Suprapubic skin (tissue), 4 donors: Measurements from ENCODE around the gene DAAM2. TPM values are rescaled to one million over a fixed set of nuclear protein-coding genes. Genes with fewer than 3 reads are reported as not detected.

ENCODE experiments used
- DNase-seq, 2 donors: peaks; one replicate each; pipeline ENCODE4 v3.0.0-alpha.2; 2019; ENCODE audit warnings: low spot score in 2 of 2
- H3K27ac ChIP-seq: fragments of 200-600 bp; sonication (generic); one replicate; pipeline ENCODE4 v1.5.1; 2019
- H3K27me3 ChIP-seq: fragments of 200-600 bp; sonication (generic); one replicate; pipeline ENCODE4 v1.5.1; 2019
- H3K36me3 ChIP-seq: fragments of 200-600 bp; sonication (generic); one replicate; pipeline ENCODE4 v1.5.1; 2019
- H3K4me1 ChIP-seq: fragments of 200-600 bp; sonication (generic); one replicate; pipeline ENCODE4 v1.5.1; 2019
- H3K4me3 ChIP-seq: fragments of 200-600 bp; sonication (generic); one replicate; pipeline ENCODE4 v1.5.1; 2019; ENCODE audit warnings: mild to moderate bottlenecking
- H3K9me3 ChIP-seq: fragments of 200-600 bp; sonication (generic); one replicate; pipeline ENCODE4 v1.5.1; 2019
- CTCF ChIP-seq, 2 donors: fragments of 200-600 bp in 1 of 2; fragments of 450-650 bp in 1 of 2; sonication (generic) in 1 of 2; IDR thresholded peaks; one replicate each; pipeline ENCODE4 v1.5.1; 2016 to 2019; ENCODE audit warnings: antibody characterized with exemption in 2 of 2, mild to moderate bottlenecking in 1 of 2, moderate library complexity in 1 of 2
- EP300 ChIP-seq: sonication (generic); formaldehyde crosslinking; IDR thresholded peaks from one replicate; pipeline ENCODE4 v1.6.1; 2017; ENCODE audit warnings: antibody characterized with exemption
- POLR2A ChIP-seq, 2 donors: fragments of 450-650 bp; IDR thresholded peaks; one replicate each; pipeline ENCODE4 v1.6.1; 2017; ENCODE audit warnings: antibody characterized with exemption in 2 of 2, mild to moderate bottlenecking in 2 of 2, moderate library complexity in 2 of 2
- POLR2AphosphoS5 ChIP-seq, 3 donors: sonication (generic); formaldehyde crosslinking; IDR thresholded peaks; one replicate each; pipeline ENCODE4 v1.6.1; 2017; ENCODE audit warnings: antibody characterized with exemption in 3 of 3
- WGBS: methylation state at CpG from one replicate; pipeline ENCODE4 v1.1.5; 2018; 5-methylcytosine and 5-hydroxymethylcytosine counted together
- total RNA-seq, 4 donors: library from RNA; depleted of rRNA; stranded (reverse); fragments of >200 nt; gene quantifications; one replicate each; pipeline ENCODE4 v1.1.0, GENCODE V29; 2016

DAAM2 gene
- total RNA-seq, 4 donors from 2014 or later: 4.7 to 17.6 (median 9.9) TPM

DNA sequence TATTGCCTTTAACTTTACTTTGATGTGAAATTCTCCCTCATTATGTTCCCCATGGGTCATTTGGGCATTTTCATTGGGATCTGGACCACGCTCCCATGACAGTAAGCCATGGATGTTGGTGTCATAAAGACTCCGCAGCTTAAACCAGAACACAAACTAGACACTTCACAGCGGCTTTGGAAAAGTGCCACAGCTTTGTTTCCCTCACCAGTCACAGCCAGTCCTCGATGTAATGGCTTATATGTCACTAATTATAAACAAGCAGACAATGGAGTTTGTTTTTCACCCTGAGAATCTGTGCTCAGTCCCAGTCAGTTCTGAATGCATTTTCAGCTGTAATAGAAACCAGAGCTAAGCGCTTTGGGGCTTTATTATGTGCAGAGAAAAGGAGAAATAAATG, 23.2 kb upstream of the DAAM2 start:
- Histone ChIP-seq H3K27ac (no peak overlapping the region), H3K27me3 (no peaks in the 10 kb centered on the region), H3K36me3 (no peaks in the 10 kb centered on the region), H3K4me1 (no peaks in the 10 kb centered on the region), H3K4me3 (no peak overlapping the region), H3K9me3 (no peaks in the 10 kb centered on the region)
- no peak for DNase-seq
- no peak for TF ChIP-seq POLR2A (IDR thresholded peaks at IDR 0.05)
- no peak for TF ChIP-seq EP300
- WGBS: 78% methylated on average over 5 of the region's 5 CpGs

DNA sequence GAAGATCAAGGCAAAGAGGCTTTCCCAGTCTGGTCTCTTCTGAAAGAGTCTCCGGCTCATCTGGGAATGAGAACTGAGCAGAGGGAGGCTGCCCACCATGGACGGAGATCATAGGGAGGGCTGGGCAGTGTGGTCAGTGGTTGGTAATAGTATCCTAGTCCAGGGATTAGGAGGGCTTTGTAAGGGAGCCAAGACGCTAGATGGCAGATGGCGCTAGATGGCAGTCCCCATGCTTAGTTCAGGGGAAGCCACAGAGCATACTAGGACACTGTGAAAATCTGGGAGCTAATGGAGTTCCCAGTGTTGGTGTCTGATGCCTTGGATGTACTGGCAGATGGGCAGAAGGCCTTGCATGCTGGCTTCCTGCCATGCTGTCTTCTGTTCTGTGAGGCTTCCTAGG, 21.7 kb upstream of the DAAM2 start:
- Histone ChIP-seq H3K4me3 (no peak overlapping the region), H3K27me3 (no peaks in the 10 kb centered on the region), H3K9me3 (no peaks in the 10 kb centered on the region), H3K4me1 (no peaks in the 10 kb centered on the region), H3K36me3 (no peaks in the 10 kb centered on the region), H3K27ac (no peak overlapping the region)
- 91% methylated on average over 4 of the region's 4 CpGs for WGBS
- no peak for DNase-seq
- TF ChIP-seq EP300: no peak
- no peak for TF ChIP-seq POLR2A (IDR thresholded peaks at IDR 0.05)
- no peak for TF ChIP-seq CTCF (IDR thresholded peaks at IDR 0.05)
- TF ChIP-seq POLR2AphosphoS5 (IDR thresholded peaks at IDR 0.05): no peak

DNA sequence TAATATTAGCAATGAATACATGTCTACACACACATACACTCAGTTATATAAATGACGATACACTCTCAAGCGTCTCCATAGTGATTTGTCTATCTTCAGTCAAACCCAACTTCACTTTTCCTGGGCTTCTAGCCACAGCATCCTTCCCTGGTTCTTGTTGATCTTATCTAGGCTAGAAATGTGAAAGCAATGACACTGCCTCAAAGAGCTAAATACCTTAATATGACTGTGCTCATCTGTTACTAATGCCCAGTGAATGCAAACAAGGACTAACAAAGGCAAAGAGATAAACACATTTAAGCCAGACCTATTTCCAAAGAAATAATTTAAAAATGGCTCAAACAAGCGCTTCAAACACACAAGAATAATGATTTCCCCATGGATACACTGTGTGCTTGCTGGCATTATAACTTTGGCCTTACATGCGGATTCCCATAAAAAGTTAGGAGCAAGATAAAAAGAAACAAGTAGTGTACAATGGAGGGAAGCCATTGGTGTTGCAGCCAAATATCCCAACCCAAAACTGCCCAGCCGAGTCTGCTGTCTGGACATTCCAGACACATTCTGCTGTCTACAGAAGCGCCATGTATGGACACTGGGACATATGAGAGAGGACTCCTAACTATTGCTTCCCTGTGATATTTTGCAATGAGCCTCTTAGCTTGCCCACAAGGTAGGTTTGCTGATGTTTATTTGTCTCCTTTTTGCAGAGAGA, 19.5 kb upstream of the DAAM2 start:
- Histone ChIP-seq H3K4me3 (no peak overlapping the region), H3K27me3 (no peaks in the 10 kb centered on the region), H3K36me3 (no peaks in the 10 kb centered on the region), H3K27ac (no peak overlapping the region), H3K9me3 (no peaks in the 10 kb centered on the region), H3K4me1 (no peaks in the 10 kb centered on the region)
- WGBS: 59% methylated on average over 6 of the region's 6 CpGs
- TF ChIP-seq POLR2AphosphoS5 (IDR thresholded peaks at IDR 0.05) (no peak), EP300 (peak; percentile 27)
- DNase-seq: no peak

DNA sequence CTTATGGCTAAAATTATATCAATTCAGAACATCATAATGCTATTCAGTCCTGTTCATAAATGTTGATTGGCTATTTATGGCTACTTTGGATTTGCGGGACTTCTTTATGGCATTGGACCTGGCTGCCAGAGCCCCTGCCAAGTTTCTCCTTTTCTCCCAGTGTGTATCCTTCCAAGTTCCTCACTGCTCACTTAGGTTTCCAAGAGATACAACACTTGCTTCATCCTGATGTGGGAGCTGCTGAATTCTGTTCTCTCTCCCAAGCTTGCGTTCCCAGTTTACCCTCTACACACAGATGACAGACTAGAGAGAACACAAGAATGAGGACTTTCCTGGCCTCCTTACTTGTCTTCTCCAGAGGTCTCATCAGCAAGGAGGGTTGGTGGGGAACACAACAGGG, 18.4 kb upstream of the DAAM2 start:
- no peak for TF ChIP-seq CTCF (IDR thresholded peaks at IDR 0.05)
- TF ChIP-seq POLR2A (IDR thresholded peaks at IDR 0.05): no peak
- no peak for TF ChIP-seq POLR2AphosphoS5 (IDR thresholded peaks at IDR 0.05)
- TF ChIP-seq EP300: no peak

GRCh38 chr6:39776581-39776980, 15.6 kb upstream of the DAAM2 start:
- Histone ChIP-seq H3K9me3 (no peaks in the 10 kb centered on the region), H3K27ac (no peak overlapping the region), H3K36me3 (no peaks in the 10 kb centered on the region), H3K4me3 (no peak overlapping the region), H3K4me1 (no peaks in the 10 kb centered on the region), H3K27me3 (no peaks in the 10 kb centered on the region)
- TF ChIP-seq POLR2A (IDR thresholded peaks at IDR 0.05) (no peak), CTCF (IDR thresholded peaks at IDR 0.05) (no peak), POLR2AphosphoS5 (IDR thresholded peaks at IDR 0.05) (no peak)
- 78% methylated on average over 2 of the region's 2 CpGs for WGBS
- no peak for DNase-seq

More for the DNA sequence above, 18.4 kb upstream of the DAAM2 start:
- no peak for DNase-seq
- Histone ChIP-seq H3K27ac (no peak overlapping the region), H3K4me1 (no peaks in the 10 kb centered on the region), H3K36me3 (no peaks in the 10 kb centered on the region), H3K4me3 (no peak overlapping the region), H3K9me3 (no peaks in the 10 kb centered on the region), H3K27me3 (no peaks in the 10 kb centered on the region)
- 95% methylated on average over 2 of the region's 2 CpGs for WGBS

GRCh38 chr6:39777218-39777617, 15.0 kb upstream of the DAAM2 start:
- DNase-seq: no peak
- TF ChIP-seq POLR2AphosphoS5 (IDR thresholded peaks at IDR 0.05) (no peak), POLR2A (IDR thresholded peaks at IDR 0.05) (no peak), CTCF (IDR thresholded peaks at IDR 0.05) (no peak), EP300 (no peak)
- WGBS: 79% methylated on average over 10 of the region's 10 CpGs
- no peaks in the 10 kb centered on the region for H3K4me1 ChIP-seq
- H3K9me3 ChIP-seq: no peaks in the 10 kb centered on the region
- no peaks in the 10 kb centered on the region for H3K27me3 ChIP-seq
- H3K4me3 ChIP-seq: no peak overlapping the region
- no peak overlapping the region for H3K27ac ChIP-seq
- no peaks in the 10 kb centered on the region for H3K36me3 ChIP-seq
